ENCODE results near the gene ARHGAP10.

Gene ARHGAP10

DNA sequence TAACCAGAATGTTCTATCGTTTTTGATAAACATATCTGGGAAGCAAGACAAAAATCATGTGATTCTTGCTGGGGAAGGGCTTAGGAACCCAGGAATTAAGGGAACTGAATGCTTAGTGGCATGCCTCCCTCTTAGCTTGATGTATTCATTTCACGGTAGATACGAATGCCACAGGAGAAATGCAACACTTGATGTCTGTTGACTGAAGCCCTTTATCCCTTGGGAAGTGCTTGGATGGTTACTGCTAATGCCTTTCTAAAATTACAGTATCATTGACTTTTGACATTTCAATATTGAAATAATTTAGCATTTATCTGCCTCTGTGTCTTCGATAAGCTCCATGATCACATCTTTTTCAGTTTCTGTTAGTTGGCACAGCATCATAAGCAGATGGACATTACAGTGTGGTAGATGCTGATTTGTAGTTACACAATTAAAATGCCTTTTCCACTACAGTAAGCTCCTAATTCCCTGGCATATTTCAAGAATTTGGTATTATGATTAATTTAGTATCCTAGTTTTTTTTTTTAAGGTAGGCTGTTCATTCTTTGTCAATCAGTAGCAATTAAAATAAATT lies 226.7 kb downstream of the ARHGAP10 start:
- DNase-seq (ENCODE audit: insufficient read length, low spot score) (no peak), FAIRE-seq (no peak)
- no peak for TF ChIP-seq SPI1 (IDR thresholded peaks at IDR 0.05; ENCODE audit: low read depth, low read length)
- no peak for TF ChIP-seq POU2F2 (IDR thresholded peaks at IDR 0.05; ENCODE audit: low read depth, low read length)
- TF ChIP-seq PAX5 (IDR thresholded peaks at IDR 0.05; ENCODE audit: insufficient read depth, low read length, severe bottlenecking) = no peak
- no peak for TF ChIP-seq POLR2A (IDR thresholded peaks at IDR 0.05; ENCODE audit: low read depth, low read length)
- TF ChIP-seq POLR2AphosphoS5 (IDR thresholded peaks at IDR 0.05; ENCODE audit: low read depth, low read length) = no peak

- FAIRE-seq = no peak
- TF ChIP-seq POLR2A (IDR thresholded peaks at IDR 0.05; ENCODE audit: low read depth, low read length) (no peak), TAF1 (IDR thresholded peaks at IDR 0.05; ENCODE audit: low read depth, low read length) (no peak), POLR2AphosphoS5 (IDR thresholded peaks at IDR 0.05; ENCODE audit: low read depth, low read length) (no peak), SPI1 (IDR thresholded peaks at IDR 0.05; ENCODE audit: low read depth, low read length) (no peak), POU2F2 (IDR thresholded peaks at IDR 0.05; ENCODE audit: low read depth, low read length) (no peak), PAX5 (IDR thresholded peaks at IDR 0.05; ENCODE audit: insufficient read depth, low read length, severe bottlenecking) (no peak)
- DNase-seq (ENCODE audit: insufficient read length, low spot score) = no peak
Observed at GRCh38 chr4:147960971-147961370, 229.1 kb downstream of the ARHGAP10 start.

DNA sequence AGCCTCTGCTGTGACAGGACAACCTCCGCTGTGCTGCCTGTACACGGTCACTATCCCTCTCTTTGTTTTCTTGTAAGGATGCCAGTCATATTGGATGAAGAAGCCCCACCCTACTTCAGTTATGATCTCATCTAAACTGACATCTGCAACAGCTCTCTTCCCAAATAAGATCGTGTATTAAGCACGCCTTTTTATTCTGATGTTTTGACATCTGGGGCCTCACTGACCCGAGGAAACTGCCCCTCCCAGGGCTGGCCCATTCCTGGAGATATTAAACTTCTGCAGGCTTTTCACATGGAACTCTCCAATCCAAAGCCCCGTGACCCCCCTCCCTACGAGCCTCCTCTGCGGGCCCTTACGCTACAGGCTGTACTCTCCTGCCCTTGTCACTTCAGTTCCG lies 232.0 kb downstream of the ARHGAP10 start:
- no peak for FAIRE-seq

GRCh38 chr4:147964266-147964880 lies 232.5 kb downstream of the ARHGAP10 start:
- FAIRE-seq = no peak
- no peak for DNase-seq (ENCODE audit: insufficient read length, low spot score)
- no peak for TF ChIP-seq SPI1 (IDR thresholded peaks at IDR 0.05; ENCODE audit: low read depth, low read length)
- no peak for TF ChIP-seq POLR2A (IDR thresholded peaks at IDR 0.05; ENCODE audit: low read depth, low read length)
- TF ChIP-seq TAF1 (IDR thresholded peaks at IDR 0.05; ENCODE audit: low read depth, low read length) = no peak
- TF ChIP-seq POLR2AphosphoS5 (IDR thresholded peaks at IDR 0.05; ENCODE audit: low read depth, low read length) = no peak
- no peak for TF ChIP-seq POU2F2 (IDR thresholded peaks at IDR 0.05; ENCODE audit: low read depth, low read length)
- TF ChIP-seq PAX5 (IDR thresholded peaks at IDR 0.05; ENCODE audit: insufficient read depth, low read length, severe bottlenecking) = no peak

More for the DNA sequence above, 232.0 kb downstream of the ARHGAP10 start:
- TF ChIP-seq TAF1 (IDR thresholded peaks at IDR 0.05; ENCODE audit: low read depth, low read length) (no peak), POLR2A (IDR thresholded peaks at IDR 0.05; ENCODE audit: low read depth, low read length) (no peak), POLR2AphosphoS5 (IDR thresholded peaks at IDR 0.05; ENCODE audit: low read depth, low read length) (no peak), POU2F2 (IDR thresholded peaks at IDR 0.05; ENCODE audit: low read depth, low read length) (no peak), SPI1 (IDR thresholded peaks at IDR 0.05; ENCODE audit: low read depth, low read length) (no peak), PAX5 (IDR thresholded peaks at IDR 0.05; ENCODE audit: insufficient read depth, low read length, severe bottlenecking) (no peak)
- DNase-seq (ENCODE audit: insufficient read length, low spot score) = no peak

DNA sequence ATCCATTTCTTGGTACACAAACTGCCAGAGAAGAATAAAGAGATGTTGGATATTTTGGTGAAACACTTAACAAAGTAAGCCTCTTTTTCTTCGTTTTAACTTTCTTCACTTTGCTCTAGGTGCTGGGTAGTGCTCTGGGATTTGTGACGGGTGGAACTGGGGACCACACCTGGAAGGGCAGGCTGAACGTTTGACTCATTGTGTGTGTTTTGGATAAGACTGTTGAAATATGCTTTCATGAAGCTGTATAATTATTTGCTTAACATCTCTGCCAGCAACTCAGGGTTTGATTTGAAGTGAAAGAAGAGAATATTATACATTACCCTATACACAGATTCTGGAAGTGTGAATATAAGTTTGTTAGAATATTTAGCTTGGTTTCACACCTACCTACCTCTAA lies 233.2 kb downstream of the ARHGAP10 start:
- FAIRE-seq (no peak), DNase-seq (ENCODE audit: insufficient read length, low spot score) (no peak)
- TF ChIP-seq SPI1 (IDR thresholded peaks at IDR 0.05; ENCODE audit: low read depth, low read length) = no peak
- TF ChIP-seq PAX5 (IDR thresholded peaks at IDR 0.05; ENCODE audit: insufficient read depth, low read length, severe bottlenecking) = no peak
- TF ChIP-seq POLR2AphosphoS5 (IDR thresholded peaks at IDR 0.05; ENCODE audit: low read depth, low read length) = no peak
- TF ChIP-seq POU2F2 (IDR thresholded peaks at IDR 0.05; ENCODE audit: low read depth, low read length) = no peak
- TF ChIP-seq TAF1 (IDR thresholded peaks at IDR 0.05; ENCODE audit: low read depth, low read length) = no peak
- no peak for TF ChIP-seq POLR2A (IDR thresholded peaks at IDR 0.05; ENCODE audit: low read depth, low read length)

DNA sequence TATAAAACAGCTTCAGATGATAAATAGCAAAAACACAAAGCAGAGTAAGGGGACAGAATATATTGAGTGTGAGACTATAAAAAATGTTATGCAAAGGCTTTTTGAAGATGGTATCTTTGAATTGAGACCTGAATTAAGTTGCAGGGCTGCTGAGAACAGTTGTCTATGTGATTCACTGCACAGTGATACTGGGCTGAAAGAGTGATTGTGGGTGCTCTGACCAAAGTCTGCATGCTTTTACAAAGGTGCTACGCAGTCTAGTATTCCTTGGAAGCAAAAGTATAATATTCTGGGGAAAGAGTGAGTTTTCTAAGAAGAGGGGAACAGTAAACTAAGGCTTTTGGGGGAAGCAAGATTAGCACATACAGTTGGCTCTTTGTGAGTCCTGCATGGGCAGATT lies 234.0 kb downstream of the ARHGAP10 start:
- no peak for DNase-seq (ENCODE audit: insufficient read length, low spot score)
- FAIRE-seq = no peak
- no peak for TF ChIP-seq POLR2A (IDR thresholded peaks at IDR 0.05; ENCODE audit: low read depth, low read length)
- TF ChIP-seq POLR2AphosphoS5 (IDR thresholded peaks at IDR 0.05; ENCODE audit: low read depth, low read length) = no peak
- TF ChIP-seq SPI1 (IDR thresholded peaks at IDR 0.05; ENCODE audit: low read depth, low read length) = no peak
- no peak for TF ChIP-seq POU2F2 (IDR thresholded peaks at IDR 0.05; ENCODE audit: low read depth, low read length)
- TF ChIP-seq PAX5 (IDR thresholded peaks at IDR 0.05; ENCODE audit: insufficient read depth, low read length, severe bottlenecking) = no peak
- no peak for TF ChIP-seq TAF1 (IDR thresholded peaks at IDR 0.05; ENCODE audit: low read depth, low read length)

- TF ChIP-seq SPI1 (IDR thresholded peaks at IDR 0.05; ENCODE audit: low read depth, low read length) (no peak), TAF1 (IDR thresholded peaks at IDR 0.05; ENCODE audit: low read depth, low read length) (no peak), POLR2A (IDR thresholded peaks at IDR 0.05; ENCODE audit: low read depth, low read length) (no peak), POLR2AphosphoS5 (IDR thresholded peaks at IDR 0.05; ENCODE audit: low read depth, low read length) (no peak), PAX5 (IDR thresholded peaks at IDR 0.05; ENCODE audit: insufficient read depth, low read length, severe bottlenecking) (no peak), POU2F2 (IDR thresholded peaks at IDR 0.05; ENCODE audit: low read depth, low read length) (no peak)
- FAIRE-seq (no peak), DNase-seq (ENCODE audit: insufficient read length, low spot score) (no peak)
Observed at GRCh38 chr4:147968641-147969040, 236.8 kb downstream of the ARHGAP10 start.

GRCh38 chr4:147969573-147970385 lies 237.9 kb downstream of the ARHGAP10 start:
- DNase-seq (ENCODE audit: insufficient read length, low spot score) = no peak
- no peak for FAIRE-seq
- no peak for TF ChIP-seq POLR2A (IDR thresholded peaks at IDR 0.05; ENCODE audit: low read depth, low read length)
- TF ChIP-seq TAF1 (IDR thresholded peaks at IDR 0.05; ENCODE audit: low read depth, low read length) = no peak
- no peak for TF ChIP-seq SPI1 (IDR thresholded peaks at IDR 0.05; ENCODE audit: low read depth, low read length)
- TF ChIP-seq POLR2AphosphoS5 (IDR thresholded peaks at IDR 0.05; ENCODE audit: low read depth, low read length) = no peak
- TF ChIP-seq POU2F2 (IDR thresholded peaks at IDR 0.05; ENCODE audit: low read depth, low read length) = no peak
- TF ChIP-seq PAX5 (IDR thresholded peaks at IDR 0.05; ENCODE audit: insufficient read depth, low read length, severe bottlenecking) = no peak

- FAIRE-seq (no peak), DNase-seq (ENCODE audit: insufficient read length, low spot score) (no peak)
- TF ChIP-seq POLR2A (IDR thresholded peaks at IDR 0.05; ENCODE audit: low read depth, low read length) = no peak
- no peak for TF ChIP-seq SPI1 (IDR thresholded peaks at IDR 0.05; ENCODE audit: low read depth, low read length)
- no peak for TF ChIP-seq PAX5 (IDR thresholded peaks at IDR 0.05; ENCODE audit: insufficient read depth, low read length, severe bottlenecking)
- TF ChIP-seq TAF1 (IDR thresholded peaks at IDR 0.05; ENCODE audit: low read depth, low read length) = no peak
- TF ChIP-seq POLR2AphosphoS5 (IDR thresholded peaks at IDR 0.05; ENCODE audit: low read depth, low read length) = no peak
- no peak for TF ChIP-seq POU2F2 (IDR thresholded peaks at IDR 0.05; ENCODE audit: low read depth, low read length)
Observed at GRCh38 chr4:147971116-147971515, 239.2 kb downstream of the ARHGAP10 start.
